ENCODE data around the gene DNAJC15. TPM values are rescaled to one million over a fixed set of nuclear protein-coding genes. Genes with fewer than 3 reads are reported as not detected.

Gene DNAJC15
- total and polyA plus RNA-seq, 2 of the 8 experiments (the other 6 are each of a cell fraction or from before 2014, with no cell fraction given): 5.8 to 20.8 TPM

- no peak for TF ChIP-seq ASH2L (IDR thresholded peaks at IDR 0.05; ENCODE audit: low read length)
- TF ChIP-seq RNF2 (IDR thresholded peaks at IDR 0.05; ENCODE audit: borderline replicate concordance, low read depth, low read length, missing control alignments, poor library complexity, severe bottlenecking): no peak
- no peak for TF ChIP-seq SRF (IDR thresholded peaks at IDR 0.05; ENCODE audit: low read depth, low read length)
- TF ChIP-seq ATF3 (IDR thresholded peaks at IDR 0.05; ENCODE audit: insufficient read depth, low read depth, low read length): no peak
These were observed 21.4 kb upstream of the DNAJC15 start (continued) for GRCh38 chr13:43002021-43002420.
